Measurements from ENCODE around the gene TMEM80. TPM values are rescaled to one million over a fixed set of nuclear protein-coding genes. Genes with fewer than 3 reads are reported as not detected.

TMEM80 gene
- polyA plus RNA-seq, 3 donors: 18.6 to 27.0 (median 19.8) TPM

- H3K27ac ChIP-seq (ENCODE audit: low read depth, low read length): no peak overlapping the region
- WGBS, 3 donors: 31 to 86% (median 79%) methylated on average over 16 of the region's 16 CpGs
These were observed 12.3 kb downstream of the TMEM80 start for GRCh38 chr11:707817-708420.

DNA sequence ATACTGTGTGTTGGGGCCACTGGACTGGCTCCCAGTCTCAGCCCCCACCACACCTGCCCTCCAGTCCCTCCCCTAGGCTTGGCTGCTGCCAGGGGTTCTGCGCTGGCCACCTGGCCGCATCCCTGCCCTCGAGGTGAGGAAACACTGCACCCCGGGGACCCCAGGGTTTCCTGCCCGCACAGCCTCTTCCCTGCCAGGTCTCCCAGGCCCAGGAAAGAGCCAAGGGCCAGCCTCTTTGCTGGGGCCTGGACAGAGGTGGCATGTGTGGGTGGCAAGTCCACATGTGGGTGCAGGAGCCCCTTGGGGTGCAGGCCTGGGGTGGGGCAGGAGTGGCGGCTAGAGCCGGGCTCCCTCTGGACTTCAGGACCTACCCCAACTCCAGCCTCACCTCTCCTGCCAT, 12.9 kb downstream of the TMEM80 start:
- 69 to 76% (median 70%) methylated on average over 5 to 7 of the region's 7 CpGs for WGBS, 3 donors
- H3K27ac ChIP-seq (ENCODE audit: low read depth, low read length): no peak overlapping the region

GRCh38 chr11:709109-709997, 13.7 kb downstream of the TMEM80 start:
- H3K27ac ChIP-seq (ENCODE audit: low read depth, low read length): no peak overlapping the region
- WGBS, 3 donors: 64 to 79% (median 72%) methylated on average over 20 to 27 of the region's 27 CpGs

DNA sequence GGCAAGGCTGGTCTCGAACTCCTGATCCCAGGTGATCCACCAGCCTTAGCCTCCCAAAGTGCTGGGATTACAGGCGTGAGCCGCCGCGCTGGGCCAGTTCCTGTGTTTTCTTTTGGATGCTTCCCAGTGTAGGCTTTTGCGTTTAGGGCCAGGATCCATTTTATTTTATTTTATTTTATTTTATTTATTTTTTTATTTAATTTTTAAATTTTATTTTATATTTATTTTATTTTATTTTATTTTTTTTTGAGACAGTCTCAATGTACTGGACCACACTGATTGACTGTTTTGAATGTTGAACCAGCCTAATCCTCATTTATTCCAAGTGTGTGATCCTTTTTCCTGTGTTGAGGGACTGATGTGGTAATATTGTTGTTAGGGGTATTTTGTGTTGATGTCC, 18.8 kb downstream of the TMEM80 start:
- WGBS, 3 donors: 95 to 98% (median 97%) methylated on average over 6 of the region's 6 CpGs
- H3K27ac ChIP-seq (ENCODE audit: low read depth, low read length): no peak overlapping the region

DNA sequence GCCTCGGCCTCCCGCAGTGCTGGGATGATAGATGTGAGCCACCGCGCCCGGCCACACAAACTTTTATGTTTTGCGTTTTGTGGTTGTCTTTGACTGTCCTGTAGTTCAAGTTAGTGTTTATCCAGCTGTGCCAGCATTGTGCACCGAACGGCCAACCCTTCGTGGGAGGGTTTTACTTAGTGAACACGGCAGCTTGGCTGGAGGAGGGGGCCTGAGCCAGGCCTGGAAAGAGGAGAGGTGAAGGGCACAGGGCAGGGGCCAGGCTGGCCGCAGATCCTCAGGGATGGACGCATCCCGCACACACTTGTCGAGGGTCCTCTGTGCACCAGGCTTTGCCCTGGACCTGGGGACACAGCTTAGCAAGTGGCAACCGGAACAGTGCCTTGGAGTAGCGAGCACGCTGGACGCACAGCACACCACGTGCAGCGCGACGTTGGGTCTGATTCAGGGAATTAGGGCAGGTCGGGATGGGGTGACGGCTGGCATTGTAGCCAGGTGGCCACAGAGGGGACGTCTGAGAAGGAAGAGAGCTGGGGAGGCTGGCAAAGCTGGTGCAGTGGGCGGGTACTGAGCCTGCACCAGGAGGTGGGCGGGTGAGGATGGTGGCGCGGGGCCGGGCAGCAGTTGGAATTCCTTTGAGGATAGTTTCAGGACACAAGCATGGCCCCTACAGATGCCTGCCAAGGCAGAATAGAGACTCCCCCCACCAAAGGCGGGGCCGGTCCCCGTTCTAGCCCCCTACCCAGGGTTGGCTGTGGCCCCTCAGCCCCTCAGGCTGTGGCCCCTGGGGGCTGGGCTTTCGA, 23.8 kb downstream of the TMEM80 start:
- no peak overlapping the region for H3K27ac ChIP-seq (ENCODE audit: low read depth, low read length)
- WGBS, 3 donors: 83 to 88% (median 87%) methylated on average over 34 of the region's 34 CpGs

DNA sequence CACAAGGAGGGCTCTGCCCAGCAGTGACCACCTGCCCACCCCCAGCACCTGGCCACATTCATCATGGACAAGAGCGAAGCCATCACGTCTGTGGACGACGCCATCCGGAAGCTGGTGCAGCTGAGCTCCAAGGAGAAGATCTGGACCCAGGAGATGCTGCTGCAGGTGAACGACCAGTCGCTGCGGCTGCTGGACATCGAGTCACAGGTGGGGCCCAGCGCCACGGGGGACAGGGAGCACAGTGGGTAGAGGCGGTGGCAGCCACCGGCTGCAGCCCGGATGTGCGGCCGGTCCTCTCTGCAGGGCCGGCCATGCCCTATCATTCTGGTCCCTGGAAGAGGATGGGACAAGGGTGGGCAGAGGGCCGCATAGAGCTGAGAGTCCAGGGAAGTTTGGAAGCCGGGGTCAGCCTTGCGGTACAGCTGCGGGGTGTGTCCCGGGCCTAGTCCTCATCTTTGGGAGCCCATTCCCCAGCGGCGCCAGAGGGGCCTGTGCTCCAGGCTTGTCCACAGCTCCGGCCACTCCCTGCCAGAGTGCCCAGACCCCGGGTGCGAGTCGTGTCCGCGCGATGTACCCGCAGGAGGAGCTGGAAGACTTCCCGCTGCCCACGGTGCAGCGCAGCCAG, 24.5 kb downstream of the TMEM80 start:
- 67 to 83% (median 70%) methylated on average over 35 of the region's 35 CpGs for WGBS, 3 donors
- H3K27ac ChIP-seq (ENCODE audit: low read depth, low read length): no peak overlapping the region

DNA sequence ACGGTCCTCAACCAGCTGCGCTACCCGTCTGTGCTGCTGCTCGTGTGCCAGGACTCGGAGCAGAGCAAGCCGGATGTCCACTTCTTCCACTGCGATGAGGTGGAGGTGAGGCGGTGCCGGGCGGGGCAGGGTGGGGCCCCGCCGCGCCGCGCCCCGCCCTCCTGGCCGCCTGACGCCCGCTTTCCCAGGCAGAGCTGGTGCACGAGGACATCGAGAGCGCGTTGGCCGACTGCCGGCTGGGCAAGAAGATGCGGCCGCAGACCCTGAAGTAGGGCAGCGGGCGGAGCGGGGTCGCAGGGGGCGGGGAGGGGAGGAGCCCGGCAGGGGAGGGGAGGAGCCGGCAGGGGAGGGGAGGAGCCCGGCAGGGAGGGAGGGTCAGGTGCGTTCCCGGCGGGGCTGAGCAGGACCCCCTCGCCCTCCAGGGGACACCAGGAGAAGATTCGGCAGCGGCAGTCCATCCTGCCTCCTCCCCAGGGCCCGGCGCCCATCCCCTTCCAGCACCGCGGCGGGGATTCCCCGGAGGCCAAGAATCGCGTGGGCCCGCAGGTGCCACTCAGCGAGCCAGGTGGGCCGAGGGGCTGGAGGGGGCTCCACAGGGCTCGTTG, 25.1 kb downstream of the TMEM80 start:
- 10 to 60% (median 13%) methylated on average over 42 to 52 of the region's 53 CpGs for WGBS, 3 donors
- no peak overlapping the region for H3K27ac ChIP-seq (ENCODE audit: low read depth, low read length)

DNA sequence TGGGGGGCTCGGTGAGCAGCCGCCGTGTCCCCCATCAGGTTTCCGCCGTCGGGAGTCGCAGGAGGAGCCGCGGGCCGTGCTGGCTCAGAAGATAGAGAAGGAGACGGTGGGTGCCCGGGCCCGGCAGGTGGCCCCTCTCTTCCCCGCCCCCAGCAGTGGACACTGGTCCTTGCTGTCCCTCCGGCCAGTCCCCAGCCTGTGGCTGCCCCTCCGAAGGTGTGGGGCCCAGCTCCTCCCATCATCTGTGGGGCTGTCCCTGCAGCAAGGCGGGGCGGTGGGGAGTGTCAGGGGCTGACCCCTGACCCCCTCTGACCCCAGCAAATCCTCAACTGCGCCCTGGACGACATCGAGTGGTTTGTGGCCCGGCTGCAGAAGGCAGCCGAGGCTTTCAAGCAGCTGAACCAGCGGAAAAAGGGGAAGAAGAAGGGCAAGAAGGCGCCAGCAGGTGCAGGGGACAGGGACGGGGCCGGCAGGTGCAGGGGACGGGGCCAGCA, 25.7 kb downstream of the TMEM80 start:
- no peak overlapping the region for H3K27ac ChIP-seq (ENCODE audit: low read depth, low read length)
- WGBS, 3 donors: 33 to 69% (median 40%) methylated on average over 24 to 28 of the region's 28 CpGs

DNA sequence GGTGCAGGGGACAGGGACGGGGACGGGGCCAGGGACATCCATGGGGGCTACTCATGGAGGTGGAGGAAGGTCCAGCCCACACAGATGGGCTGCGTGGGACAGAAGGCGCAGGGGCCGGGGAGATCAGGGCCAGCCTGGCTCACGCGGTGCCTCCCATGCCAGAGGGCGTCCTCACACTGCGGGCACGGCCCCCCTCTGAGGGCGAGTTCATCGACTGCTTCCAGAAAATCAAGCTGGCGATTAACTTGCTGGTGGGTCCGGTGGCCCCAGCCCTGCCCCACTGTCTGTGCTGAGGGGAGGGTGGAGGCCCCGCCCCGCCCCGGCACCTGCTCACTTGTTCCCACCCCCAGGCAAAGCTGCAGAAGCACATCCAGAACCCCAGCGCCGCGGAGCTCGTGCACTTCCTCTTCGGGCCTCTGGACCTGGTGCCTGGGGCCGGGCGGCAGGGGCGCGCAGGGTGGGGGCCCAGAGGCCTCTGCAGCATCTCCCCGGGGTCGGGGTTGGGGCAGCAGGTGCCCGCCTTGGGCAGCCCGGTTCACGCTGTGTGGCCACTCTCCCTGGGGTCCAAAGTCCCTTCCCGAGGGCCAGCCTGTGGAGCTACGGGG, 26.2 kb downstream of the TMEM80 start:
- WGBS, 3 donors: 39 to 60% (median 40%) methylated on average over 31 to 33 of the region's 33 CpGs
- H3K27ac ChIP-seq (ENCODE audit: low read depth, low read length): no peak overlapping the region

DNA sequence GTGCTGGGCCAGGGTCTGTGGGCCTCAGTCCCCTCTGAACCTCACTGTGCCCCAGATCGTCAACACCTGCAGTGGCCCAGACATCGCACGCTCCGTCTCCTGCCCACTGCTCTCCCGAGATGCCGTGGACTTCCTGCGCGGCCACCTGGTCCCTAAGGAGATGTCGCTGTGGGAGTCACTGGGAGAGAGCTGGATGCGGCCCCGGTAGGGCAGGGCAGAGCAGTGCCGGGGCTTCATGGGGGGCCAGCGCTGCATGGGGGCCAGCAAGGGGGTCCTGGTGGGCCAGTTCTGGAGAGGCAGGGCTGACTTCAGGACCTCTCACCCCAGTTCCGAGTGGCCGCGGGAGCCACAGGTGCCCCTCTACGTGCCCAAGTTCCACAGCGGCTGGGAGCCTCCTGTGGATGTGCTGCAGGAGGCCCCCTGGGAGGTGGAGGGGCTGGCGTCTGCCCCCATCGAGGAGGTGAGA, 26.8 kb downstream of the TMEM80 start:
- H3K27ac ChIP-seq (ENCODE audit: low read depth, low read length): no peak overlapping the region
- WGBS, 3 donors: 68 to 93% (median 69%) methylated on average over 9 to 20 of the region's 20 CpGs

GRCh38 chr11:723120-723883, 27.7 kb downstream of the TMEM80 start:
- 55 to 61% (median 57%) methylated on average over 8 of the region's 8 CpGs for WGBS, 3 donors
- no peak overlapping the region for H3K27ac ChIP-seq (ENCODE audit: low read depth, low read length)

DNA sequence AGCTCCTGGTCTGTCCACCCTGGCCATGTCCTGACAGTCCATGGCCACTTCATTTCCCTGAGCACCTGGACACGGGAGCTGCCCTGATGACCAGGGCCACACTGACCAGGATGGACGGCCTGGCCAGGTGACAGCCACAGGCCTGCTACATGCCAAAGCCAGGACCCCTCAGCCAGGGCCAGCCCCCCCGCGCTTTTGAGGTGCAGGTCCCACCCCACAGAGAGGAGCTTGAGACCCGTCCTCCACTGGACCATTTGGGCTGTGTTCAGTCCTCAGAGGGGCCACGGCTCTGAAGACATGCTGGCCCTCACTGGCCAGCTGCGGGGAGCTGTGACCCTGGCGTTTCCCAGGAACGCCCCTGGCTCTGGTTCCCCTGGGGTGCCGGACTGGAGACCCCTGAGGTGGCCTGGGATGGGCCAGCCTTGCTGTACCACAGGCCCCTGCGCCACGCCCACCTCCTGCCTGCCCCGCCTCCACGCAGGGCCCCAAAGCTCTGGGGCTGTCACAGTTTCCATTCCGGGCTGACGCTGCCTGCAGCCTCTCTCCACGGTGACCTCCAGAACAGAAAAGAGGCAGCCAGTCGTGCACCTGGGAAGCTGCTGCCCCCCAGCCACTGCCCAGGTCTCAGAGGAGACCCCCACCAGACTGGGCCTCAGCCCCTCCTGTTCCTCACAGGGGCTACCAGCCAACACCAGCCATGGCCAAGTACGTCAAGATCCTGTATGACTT, 28.6 kb downstream of the TMEM80 start:
- no peak overlapping the region for H3K27ac ChIP-seq (ENCODE audit: low read depth, low read length)
- 78 to 87% (median 78%) methylated on average over 19 of the region's 19 CpGs for WGBS, 3 donors

DNA sequence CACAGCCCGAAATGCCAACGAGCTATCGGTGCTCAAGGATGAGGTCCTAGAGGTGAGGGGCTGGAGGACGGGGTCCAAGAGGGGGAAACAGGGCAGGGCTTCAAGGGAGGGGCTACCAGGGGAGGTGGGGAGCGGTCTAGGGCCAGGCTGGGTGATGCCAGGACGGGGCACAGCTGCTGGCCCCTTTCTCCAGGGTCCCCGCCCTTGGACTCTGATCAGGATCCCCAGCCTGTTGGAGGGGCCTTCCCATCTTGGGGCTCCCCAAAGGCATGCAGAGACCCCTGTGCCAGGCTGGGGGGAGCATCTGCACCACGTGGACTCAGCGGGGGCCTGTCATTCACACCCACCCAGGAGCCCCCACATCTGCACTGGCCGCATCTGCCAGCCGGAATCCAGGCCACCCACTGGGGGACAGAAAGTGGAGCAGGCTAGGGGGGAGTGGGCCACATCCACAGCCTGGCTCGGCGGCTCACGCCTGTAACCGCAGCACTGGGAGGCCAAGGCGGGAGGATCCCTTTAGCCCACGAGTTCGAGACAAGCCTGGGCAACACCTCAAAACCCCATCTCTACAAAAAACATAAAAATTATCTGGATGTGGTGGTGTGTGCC, 29.3 kb downstream of the TMEM80 start:
- H3K27ac ChIP-seq (ENCODE audit: low read depth, low read length): no peak overlapping the region
- 72 to 84% (median 79%) methylated on average over 17 to 18 of the region's 18 CpGs for WGBS, 3 donors

- WGBS, 3 donors: 9 to 13% (median 12%) methylated on average over 33 to 53 of the region's 53 CpGs
- no peak overlapping the region for H3K27ac ChIP-seq (ENCODE audit: low read depth, low read length)
These were observed 30.1 kb downstream of the TMEM80 start for GRCh38 chr11:725624-726202.
